Peyer's patch (tissue), 4 donors: Measurements from ENCODE around the gene ACTN4. TPM values are rescaled to one million over a fixed set of nuclear protein-coding genes. Genes with fewer than 3 reads are reported as not detected.

Experiments
- DNase-seq, 3 donors: peaks; one replicate each; pipeline ENCODE4 v3.0.0-alpha.2; 2017 to 2019
- H3K27ac ChIP-seq, 4 donors: fragments of 200-600 bp; sonication (generic); one replicate each; pipeline ENCODE4 v1.5.1; 2016 to 2019
- H3K27me3 ChIP-seq, 2 donors: fragments of 200-600 bp; sonication (generic); one replicate each; pipeline ENCODE4 v1.5.1; 2019
- H3K36me3 ChIP-seq, 3 donors: fragments of 200-600 bp; sonication (generic); one replicate each; pipeline ENCODE4 v1.5.1; 2016 to 2019
- H3K4me1 ChIP-seq, 4 donors: fragments of 200-600 bp; sonication (generic); one replicate each; pipeline ENCODE4 v1.5.1; 2016 to 2019
- H3K4me3 ChIP-seq, 4 donors: fragments of 200-600 bp; sonication (generic); 1 replicate in 3 of 4; 2 replicates in 1 of 4; pipeline ENCODE4 v1.5.1; 2016 to 2019; ENCODE audit warnings: mild to moderate bottlenecking in 1 of 4
- H3K9me3 ChIP-seq, 4 donors: fragments of 200-600 bp; sonication (generic); one replicate each; pipeline ENCODE4 v1.5.1; 2016 to 2019; ENCODE audit warnings: mild to moderate bottlenecking in 1 of 4
- CTCF ChIP-seq, 6 experiments: fragments of 450-650 bp in 4 of 6; fragments of 200-600 bp in 2 of 6; sonication (generic) in 1 of 6; IDR thresholded peaks; one replicate each; pipeline ENCODE4 v1.5.1; 2017 to 2019; ENCODE audit warnings: antibody characterized with exemption in 6 of 6, mild to moderate bottlenecking in 3 of 6, moderate library complexity in 1 of 6
- POLR2A ChIP-seq, 2 donors: fragments of 450-650 bp; IDR thresholded peaks; one replicate each; pipeline ENCODE4 v1.5.1; 2017; ENCODE audit warnings: antibody characterized with exemption in 2 of 2, mild to moderate bottlenecking in 2 of 2, moderate library complexity in 2 of 2
- total RNA-seq, 4 donors: library from RNA; depleted of rRNA; stranded (reverse); fragments of >200 nt; gene quantifications; one replicate each; pipeline ENCODE4 v1.1.0, GENCODE V29; 2016

Gene ACTN4
- total RNA-seq, 4 donors from 2014 or later: 360 to 1,049 (median 814) TPM

- H3K4me3 ChIP-seq: no peak overlapping the region
- no peaks in the 10 kb centered on the region for H3K27me3 ChIP-seq
- H3K36me3 ChIP-seq: no peaks in the 10 kb centered on the region
- no peak overlapping the region for H3K27ac ChIP-seq
- no peak for TF ChIP-seq POLR2A (IDR thresholded peaks at IDR 0.05)
- TF ChIP-seq CTCF (IDR thresholded peaks at IDR 0.05): no peak
- H3K4me1 ChIP-seq: peaks cover 0 to 7% (median 3%) of the 10 kb centered on the region in 4 donors
- no peak for DNase-seq
- H3K9me3 ChIP-seq: no peaks in the 10 kb centered on the region
Measured at GRCh38 chr19:38774181-38774950, 126.9 kb downstream of the ACTN4 start.

- no peaks in the 10 kb centered on the region for H3K4me1 ChIP-seq
- H3K9me3 ChIP-seq: no peaks in the 10 kb centered on the region
- no peaks in the 10 kb centered on the region for H3K36me3 ChIP-seq
- no peak overlapping the region for H3K27ac ChIP-seq
- no peak overlapping the region for H3K4me3 ChIP-seq
- no peaks in the 10 kb centered on the region for H3K27me3 ChIP-seq
- no peak for TF ChIP-seq POLR2A (IDR thresholded peaks at IDR 0.05)
- no peak for TF ChIP-seq CTCF (IDR thresholded peaks at IDR 0.05)
- no peak for DNase-seq
Measured at GRCh38 chr19:38778733-38779132, 131.3 kb downstream of the ACTN4 start.

- no peak overlapping the region for H3K4me3 ChIP-seq
- H3K27me3 ChIP-seq: no peaks in the 10 kb centered on the region
- DNase-seq: no peak
- H3K9me3 ChIP-seq: no peaks in the 10 kb centered on the region
- no peak for TF ChIP-seq POLR2A (IDR thresholded peaks at IDR 0.05)
- no peak for TF ChIP-seq CTCF (IDR thresholded peaks at IDR 0.05)
- no peak overlapping the region for H3K27ac ChIP-seq
- H3K36me3 ChIP-seq: no peaks in the 10 kb centered on the region
- H3K4me1 ChIP-seq: no peaks in the 10 kb centered on the region
Measured at GRCh38 chr19:38780443-38780842, 133.0 kb downstream of the ACTN4 start.

GRCh38 chr19:38781058-38781457 is 133.6 kb downstream of the ACTN4 start:
- TF ChIP-seq POLR2A (IDR thresholded peaks at IDR 0.05) (no peak), CTCF (IDR thresholded peaks at IDR 0.05) (no peak)
- Histone ChIP-seq H3K9me3 (no peaks in the 10 kb centered on the region), H3K27ac (no peak overlapping the region), H3K36me3 (no peaks in the 10 kb centered on the region), H3K4me1 (no peaks in the 10 kb centered on the region), H3K4me3 (no peak overlapping the region), H3K27me3 (no peaks in the 10 kb centered on the region)
- no peak for DNase-seq

Other genes with a start within 250 kb of the ACTN4 start
- 10 to 100 TPM; 28.9 to 76.8 (median 48.1) TPM for gene FAM98C, start 244.6 kb upstream of the ACTN4 start, total RNA-seq
- 1 to 10 TPM in 2 of 4 donors, under 1 TPM in 2; 0.70 to 9.1 (median 1.7) TPM for gene RASGRP4, start 221.4 kb upstream of the ACTN4 start, total RNA-seq
- gene RYR1, start 214.0 kb upstream of the ACTN4 start, total RNA-seq: 1 to 10 TPM in 3 of 4 donors, under 1 TPM in 1; 0.35 to 4.6 (median 3.4) TPM
- gene MAP4K1, start 29.7 kb upstream of the ACTN4 start, total RNA-seq: 100 to 1,000 TPM in 1 of 4 donors, 10 to 100 TPM in 1, 1 to 10 TPM in 2; 7.0 to 116 (median 10.4) TPM
- gene EIF3K, start 28.5 kb upstream of the ACTN4 start, total RNA-seq: 100 to 1,000 TPM; 314 to 442 (median 369) TPM
- gene CAPN12, start 96.8 kb downstream of the ACTN4 start, total RNA-seq: 10 to 100 TPM in 1 of 4 donors, 1 to 10 TPM in 3; 5.8 to 56.8 (median 6.4) TPM
- not detected for gene LGALS7, start 125.9 kb downstream of the ACTN4 start, total RNA-seq
- not detected for gene LGALS7B, start 141.6 kb downstream of the ACTN4 start, total RNA-seq
- 1,000 to 10,000 TPM; 1,215 to 4,170 (median 2,579) TPM for gene LGALS4, start 165.3 kb downstream of the ACTN4 start, total RNA-seq
- 100 to 1,000 TPM; 138 to 276 (median 156) TPM for gene ECH1, start 184.1 kb downstream of the ACTN4 start, total RNA-seq
- gene HNRNPL, start 202.3 kb downstream of the ACTN4 start, total RNA-seq: 100 to 1,000 TPM; 149 to 229 (median 186) TPM
- 10 to 100 TPM in 1 of 4 donors, 1 to 10 TPM in 3; 4.6 to 22.3 (median 7.2) TPM for gene RINL, start 230.6 kb downstream of the ACTN4 start, total RNA-seq